Heart left ventricle (tissue), 16 donors: ENCODE results near the gene CTTN. TPM values are rescaled to one million over a fixed set of nuclear protein-coding genes. Genes with fewer than 3 reads are reported as not detected.

ENCODE experiments used
- ATAC-seq, 4 donors: fragments of 200-7000 bp; cut with Tn5 transposase; one replicate each; pipeline ENCODE4 v1.9.1; 2020 to 2022; ENCODE audit warnings: moderate library complexity in 4 of 4, mild to moderate bottlenecking in 3 of 4, moderate number of reproducible peaks in 1 of 4
- DNase-seq, 5 donors: peaks; one replicate each; pipeline ENCODE4 v3.0.0-alpha.2; 2020
- H3K27ac ChIP-seq, 12 donors: fragments of 200-600 bp; sonication (generic) in 4 of 12; one replicate each; pipeline versions ENCODE4 v1.5.0 to v1.8.0; 2016 to 2022; ENCODE audit warnings: mild to moderate bottlenecking in 2 of 12
- H3K27me3 ChIP-seq, 9 donors: fragments of 200-600 bp; sonication (generic) in 2 of 9; one replicate each; pipeline versions ENCODE4 v1.5.1 to v1.8.0; 2016 to 2022; ENCODE audit warnings: mild to moderate bottlenecking in 3 of 9
- H3K36me3 ChIP-seq, 9 donors: fragments of 200-600 bp; sonication (generic) in 2 of 9; one replicate each; pipeline versions ENCODE4 v1.5.0 to v1.8.0; 2018 to 2022; ENCODE audit warnings: mild to moderate bottlenecking in 2 of 9
- H3K4me1 ChIP-seq, 12 donors: fragments of 200-600 bp; sonication (generic) in 4 of 12; one replicate each; pipeline versions ENCODE4 v1.5.0 to v1.8.0; 2016 to 2022; ENCODE audit warnings: mild to moderate bottlenecking in 3 of 12
- H3K4me3 ChIP-seq, 12 donors: fragments of 200-600 bp; sonication (generic) in 4 of 12; one replicate each; pipeline versions ENCODE4 v1.5.0 to v1.8.0; 2017 to 2022; ENCODE audit warnings: mild to moderate bottlenecking in 9 of 12, moderate library complexity in 4 of 12
- H3K9me3 ChIP-seq, 12 donors: fragments of 200-600 bp; sonication (generic) in 4 of 12; one replicate each; pipeline versions ENCODE4 v1.5.0 to v1.8.0; 2016 to 2022; ENCODE audit warnings: mild to moderate bottlenecking in 1 of 12
- POLR2A ChIP-seq, 2 donors: fragments of 450-650 bp; IDR thresholded peaks; one replicate each; pipeline ENCODE4 v1.6.1; 2017; ENCODE audit warnings: antibody characterized with exemption in 2 of 2, mild to moderate bottlenecking in 2 of 2, moderate library complexity in 2 of 2
- WGBS, 4 donors: extraction: QIAGEN DNeasy Blood & Tissue Kit in 2 of 4; methylation state at CpG; one replicate each; pipeline versions ENCODE4 v1.1.5 to v1.1.7; 2013 to 2018; 5-methylcytosine and 5-hydroxymethylcytosine counted together
- intact Hi-C, 10 donors: fragments of 100-400 bp; cut with DNase I; formaldehyde crosslinking; loops; one replicate each; pipeline versions ENCODE4 v1.11.1 to v1.14.2; 2022
- polyA plus RNA-seq, 2 donors: library from polyadenylated mRNA; stranded (reverse); fragments of 200-250 nt; gene quantifications; one replicate each; pipeline ENCODE4 v1.2.3, GENCODE V29; 2013
- total RNA-seq, 9 donors: library from RNA; depleted of rRNA in 2 of 9; stranded (reverse); fragments of >200 nt in 2 of 9; fragmentation: NEBNext Ultra II Directional in 3 of 9; extraction: Animal tissue kit (Norgen Biotek cat#: 25700) in 3 of 9; gene quantifications; one replicate each; pipeline versions ENCODE4 v1.1.0 to v1.2.4, GENCODE V29; 2016 to 2023
- TF ChIP-seq, protein P1 (sequence below), 12 donors: fragments of 200-600 bp; sonication (generic) in 4 of 12; IDR thresholded peaks; one replicate each; pipeline versions ENCODE4 v1.5.0 to v1.8.0; 2018 to 2022; ENCODE audit warnings: antibody characterized with exemption in 12 of 12, mild to moderate bottlenecking in 5 of 12
- donor health status: ischemic (EF 13 %, LVEDD 7.1; RV severe dilation, severe dysfunction).
- donor health status: healthy with polysubstance abuse.
- donor health status: DM: no; HTN: yes; CAD: no.
- donor health status: DM: no; HTN: no; CAD: no.
- donor health status: ischemic (EF 25% LVEDD 6.9; RV normal size, moderate dysfunction).
- donor health status: ischemic (EF 25% LVEDD 5.7; RV mildly dilated, moderate dysfunction).
- donor health status: healthy.
- donor health status: DM: yes; HTN: yes; CAD: no.
- donor health status: ischemic (EF 35%, LVEDD 5.7; RV mildly dilated, moderate dysfunction).
- donor health status: nonischemic (EF 11% LVEDD 7.7; RV severe dilation, severe dysfunction).
- donor health status: DM: yes; HTN: yes; CAD: no.
- donor health status: PGD.
- donor health status: ischemic (EF 29% LVEDD 5.4; RV normal size, mild dysfunction).
- donor health status: nonischemic (EF 23%, LVEDD 6.1; RV moderate dilation, normal function).

CTTN gene
- total and polyA plus RNA-seq, 11 donors = 77.3 to 186 (median 133) TPM

DNA sequence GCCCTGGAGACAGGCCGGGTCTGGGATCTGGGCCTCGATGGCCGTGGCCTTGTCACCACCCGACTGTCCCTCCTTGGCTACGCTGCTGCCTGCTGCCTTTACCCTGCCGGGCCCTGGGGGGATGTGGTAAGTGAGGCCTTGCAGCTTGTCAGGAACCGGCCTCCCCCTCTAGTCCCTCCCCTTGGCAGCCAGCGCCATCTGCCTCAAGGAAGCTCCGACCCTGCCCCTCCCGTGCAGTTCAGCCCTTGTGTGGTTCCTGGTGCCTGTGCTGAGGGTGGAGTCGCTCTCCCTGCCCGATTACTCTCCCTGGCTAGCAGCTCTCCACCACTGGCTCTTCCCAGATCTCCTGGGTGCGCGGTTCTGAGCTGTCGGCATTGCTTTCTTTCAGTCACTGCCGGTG, 33.7 kb downstream of the CTTN start:
- WGBS, 4 donors = 79 to 85% (median 81%) methylated on average over 13 to 16 of the region's 16 CpGs
- Histone ChIP-seq H3K27ac (no peak overlapping the region), H3K27me3 (peaks cover 0 to 4% (median 0%) of the 10 kb centered on the region in 9 donors), H3K36me3 (peaks cover 10 to 100% (median 93%) of the 10 kb centered on the region in 9 donors), H3K4me3 (no peak overlapping the region), H3K4me1 (peaks cover 0 to 8% (median 0%) of the 10 kb centered on the region in 12 donors), H3K9me3 (no peaks in the 10 kb centered on the region)
- DNase-seq (no peak), ATAC-seq (no peak)
- TF ChIP-seq POLR2A (IDR thresholded peaks at IDR 0.05) = no peak
- TF ChIP-seq, protein P1, sequence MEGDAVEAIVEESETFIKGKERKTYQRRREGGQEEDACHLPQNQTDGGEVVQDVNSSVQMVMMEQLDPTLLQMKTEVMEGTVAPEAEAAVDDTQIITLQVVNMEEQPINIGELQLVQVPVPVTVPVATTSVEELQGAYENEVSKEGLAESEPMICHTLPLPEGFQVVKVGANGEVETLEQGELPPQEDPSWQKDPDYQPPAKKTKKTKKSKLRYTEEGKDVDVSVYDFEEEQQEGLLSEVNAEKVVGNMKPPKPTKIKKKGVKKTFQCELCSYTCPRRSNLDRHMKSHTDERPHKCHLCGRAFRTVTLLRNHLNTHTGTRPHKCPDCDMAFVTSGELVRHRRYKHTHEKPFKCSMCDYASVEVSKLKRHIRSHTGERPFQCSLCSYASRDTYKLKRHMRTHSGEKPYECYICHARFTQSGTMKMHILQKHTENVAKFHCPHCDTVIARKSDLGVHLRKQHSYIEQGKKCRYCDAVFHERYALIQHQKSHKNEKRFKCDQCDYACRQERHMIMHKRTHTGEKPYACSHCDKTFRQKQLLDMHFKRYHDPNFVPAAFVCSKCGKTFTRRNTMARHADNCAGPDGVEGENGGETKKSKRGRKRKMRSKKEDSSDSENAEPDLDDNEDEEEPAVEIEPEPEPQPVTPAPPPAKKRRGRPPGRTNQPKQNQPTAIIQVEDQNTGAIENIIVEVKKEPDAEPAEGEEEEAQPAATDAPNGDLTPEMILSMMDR (IDR thresholded peaks at IDR 0.05) = no peak
- intact Hi-C loops = no loop called here

DNA sequence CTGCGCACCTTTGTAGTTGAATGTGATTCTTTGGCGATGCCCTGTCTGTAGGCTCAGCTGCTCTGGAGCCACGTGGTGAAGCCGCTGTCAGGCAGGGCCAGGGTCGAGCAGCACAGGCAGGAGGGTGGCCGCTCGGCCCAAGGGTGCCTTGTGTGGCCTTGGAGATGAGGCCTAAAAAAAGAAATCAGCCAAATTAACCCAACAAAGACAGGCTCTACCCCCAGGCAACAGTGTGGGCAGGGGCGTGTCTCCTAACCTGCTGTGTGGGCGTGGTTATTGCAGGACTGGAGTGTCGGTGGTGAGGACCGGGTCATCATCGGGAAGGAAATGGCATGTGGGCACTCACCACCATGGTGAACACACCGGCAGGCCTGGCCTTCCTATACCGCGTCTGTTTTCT, 34.3 kb downstream of the CTTN start:
- TF ChIP-seq, protein P1 (IDR thresholded peaks at IDR 0.05) = no peak
- TF ChIP-seq POLR2A (IDR thresholded peaks at IDR 0.05) = no peak
- H3K27me3 ChIP-seq = peaks cover 0 to 4% (median 0%) of the 10 kb centered on the region in 9 donors
- ATAC-seq = no peak
- H3K27ac ChIP-seq = no peak overlapping the region
- intact Hi-C loops = no loop called here
- peaks cover 0 to 8% (median 0%) of the 10 kb centered on the region in 12 donors for H3K4me1 ChIP-seq
- peaks cover 10 to 100% (median 93%) of the 10 kb centered on the region in 9 donors for H3K36me3 ChIP-seq
- no peak overlapping the region for H3K4me3 ChIP-seq
- H3K9me3 ChIP-seq = no peaks in the 10 kb centered on the region
- DNase-seq = no peak
- WGBS, 4 donors = 90 to 95% (median 91%) methylated on average over 12 to 15 of the region's 15 CpGs

DNA sequence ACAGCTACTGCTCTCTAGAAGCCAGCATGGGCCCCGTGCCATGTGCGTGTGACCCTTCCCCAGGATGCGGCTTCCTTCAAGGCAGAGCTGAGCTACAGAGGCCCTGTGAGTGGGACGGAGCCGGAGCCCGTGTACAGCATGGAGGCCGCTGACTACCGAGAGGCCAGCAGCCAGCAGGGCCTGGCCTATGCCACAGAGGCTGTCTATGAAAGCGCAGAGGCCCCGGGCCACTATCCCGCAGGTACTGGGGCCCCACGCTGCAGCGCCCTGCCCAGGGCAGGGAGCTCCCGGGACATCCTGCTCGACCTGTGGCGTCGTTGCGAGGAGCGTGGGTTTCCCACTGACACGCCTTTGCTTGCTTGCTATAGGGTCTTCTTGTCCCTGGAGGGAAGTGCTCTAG, 34.7 kb downstream of the CTTN start:
- Histone ChIP-seq H3K27me3 (peaks cover 0 to 4% (median 0%) of the 10 kb centered on the region in 9 donors), H3K36me3 (peaks cover 10 to 98% (median 90%) of the 10 kb centered on the region in 9 donors), H3K9me3 (no peaks in the 10 kb centered on the region), H3K4me3 (no peak overlapping the region), H3K4me1 (peaks cover 0 to 8% (median 0%) of the 10 kb centered on the region in 12 donors), H3K27ac (no peak overlapping the region)
- TF ChIP-seq POLR2A (IDR thresholded peaks at IDR 0.05) = no peak
- TF ChIP-seq, protein P1 (IDR thresholded peaks at IDR 0.05) = no peak
- ATAC-seq (no peak), DNase-seq (no peak)
- 94 to 100% (median 96%) methylated on average over 5 to 20 of the region's 20 CpGs for WGBS, 4 donors
- intact Hi-C loops = no loop called here

DNA sequence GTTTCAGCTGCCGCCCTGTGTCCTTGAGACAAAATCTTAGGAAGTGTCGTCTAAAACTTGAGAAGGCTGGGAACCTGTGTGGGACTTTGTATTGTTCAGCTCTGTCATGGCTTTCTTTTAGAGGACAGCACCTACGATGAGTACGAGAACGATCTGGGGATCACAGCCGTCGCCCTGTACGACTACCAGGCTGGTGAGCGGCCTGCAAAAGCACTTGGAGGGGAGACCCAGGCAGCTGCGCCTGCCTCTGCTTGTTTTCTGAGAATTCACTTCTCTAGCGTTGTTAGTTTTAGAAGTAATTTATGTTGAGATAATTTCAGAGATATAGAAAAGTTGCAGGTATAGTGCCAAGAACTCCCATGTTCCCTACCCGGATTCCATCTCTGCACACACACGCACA, 35.2 kb downstream of the CTTN start:
- intact Hi-C loops = no loop called here
- no peak overlapping the region for H3K4me3 ChIP-seq
- ATAC-seq (no peak), DNase-seq (no peak)
- no peaks in the 10 kb centered on the region for H3K9me3 ChIP-seq
- TF ChIP-seq, protein P1 (IDR thresholded peaks at IDR 0.05) = no peak
- no peak for TF ChIP-seq POLR2A (IDR thresholded peaks at IDR 0.05)
- peaks cover 10 to 98% (median 85%) of the 10 kb centered on the region in 9 donors for H3K36me3 ChIP-seq
- H3K4me1 ChIP-seq = peaks cover 0 to 8% (median 0%) of the 10 kb centered on the region in 12 donors
- no peak overlapping the region for H3K27ac ChIP-seq
- H3K27me3 ChIP-seq = peaks cover 0 to 4% (median 0%) of the 10 kb centered on the region in 9 donors
- 88 to 95% (median 91%) methylated on average over 13 of the region's 13 CpGs for WGBS, 4 donors
